ENCODE measurements around the gene NINL.
"Not testable (repeated sequence)": the region's sequence is repeated elsewhere in the genome, so short reads cannot be mapped to it uniquely, and the experiment has no call there.

Gene NINL

DNA sequence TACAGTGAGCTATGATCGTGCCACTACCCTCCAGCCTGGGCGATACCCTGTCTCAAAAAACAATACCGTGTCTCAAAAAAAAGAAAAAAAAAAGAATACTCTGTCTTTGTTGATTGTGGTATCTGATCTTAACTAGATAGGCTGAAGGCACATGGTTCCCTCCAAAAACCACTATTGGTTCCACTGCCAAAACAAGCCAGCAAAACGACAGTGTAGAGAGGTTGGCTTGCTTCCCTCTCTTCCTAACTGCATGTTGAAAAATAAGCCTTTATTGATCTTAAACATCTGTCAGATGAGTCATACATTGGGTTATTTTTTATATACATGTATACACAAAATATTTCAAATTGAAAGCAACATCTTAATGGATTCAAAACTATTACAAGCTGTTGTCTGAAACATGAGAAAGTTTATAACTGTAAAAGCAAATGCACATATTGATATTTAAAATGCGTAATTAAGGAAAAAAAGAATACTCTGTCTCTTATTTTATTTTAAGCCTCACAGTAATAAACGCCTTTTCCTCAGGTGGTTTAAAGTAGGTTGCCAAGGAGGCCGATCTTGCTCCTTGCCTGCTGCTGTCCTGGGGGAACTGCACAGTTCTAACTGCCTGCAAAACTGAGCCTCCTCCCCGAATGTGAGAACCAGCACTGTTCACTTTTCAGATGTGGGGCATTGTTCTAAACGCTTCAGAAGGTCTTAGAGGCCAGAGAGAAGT lies 7.0 kb upstream of the NINL start:
- DNase-seq, result no peak

GRCh38 chr20:25590778-25591177 lies 5.4 kb upstream of the NINL start:
- not testable (repeated sequence) for DNase-seq

GRCh38 chr20:25588491-25588890 lies 3.2 kb upstream of the NINL start:
- no peak for DNase-seq

GRCh38 chr20:25587536-25587935 lies 2.2 kb upstream of the NINL start:
- no peak for DNase-seq

GRCh38 chr20:25586877-25587276 lies 1.5 kb upstream of the NINL start:
- DNase-seq, result peak; percentile 15

DNA sequence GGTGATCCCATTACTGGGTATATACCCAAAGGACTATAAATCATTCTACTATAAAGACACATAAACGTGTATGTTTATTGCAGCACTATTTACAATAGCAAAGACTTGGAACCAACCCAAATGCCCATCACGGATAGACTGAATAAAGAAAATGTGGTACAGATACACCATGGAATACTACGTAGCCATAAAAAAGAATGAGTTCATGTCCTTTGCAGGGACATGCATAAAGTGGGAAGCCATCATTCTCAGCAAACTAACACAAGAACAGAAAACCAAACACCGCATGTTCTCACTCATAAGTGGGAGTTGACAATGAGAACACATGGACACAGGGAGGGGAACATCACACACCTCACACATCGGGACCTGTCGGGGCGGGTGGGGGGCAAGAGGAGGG lies 1.7 kb downstream of the NINL start:
- DNase-seq, result not testable (repeated sequence)

- DNase-seq, result peak; percentile 15
Measured at GRCh38 chr20:25580711-25581110, 4.6 kb downstream of the NINL start.

DNA sequence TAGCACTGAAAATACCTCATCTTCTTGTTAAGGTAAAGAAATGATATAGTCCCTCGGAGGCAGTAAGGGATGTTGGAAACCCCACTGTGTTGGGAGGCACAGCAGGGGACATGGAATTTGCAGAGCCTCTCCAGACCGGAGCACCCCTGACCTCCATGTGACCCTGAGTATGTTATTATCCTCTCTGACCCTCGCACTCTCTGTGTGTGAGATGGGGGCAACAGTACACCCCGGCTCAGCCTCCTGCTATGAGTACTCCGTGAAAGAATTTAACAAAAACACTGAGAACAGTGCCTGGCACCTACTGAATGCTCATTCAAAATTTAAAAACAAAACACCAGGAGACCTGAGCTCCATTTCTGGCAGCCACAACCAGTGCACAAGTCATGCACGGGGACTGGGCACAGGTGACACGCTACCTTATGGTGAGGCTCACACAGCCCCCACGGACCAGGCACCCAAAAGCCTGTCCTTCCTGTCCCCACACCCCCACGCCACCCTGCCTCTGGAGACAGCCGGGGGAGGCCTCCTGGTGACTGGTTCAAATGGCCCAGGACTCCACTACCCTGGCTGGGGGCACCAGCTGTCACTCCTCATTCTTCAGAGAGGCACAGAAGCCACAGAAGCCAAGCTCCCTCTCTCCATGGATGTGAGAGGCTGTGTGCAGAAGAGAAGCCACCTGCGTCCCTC lies 6.1 kb downstream of the NINL start:
- DNase-seq, result no peak

DNA sequence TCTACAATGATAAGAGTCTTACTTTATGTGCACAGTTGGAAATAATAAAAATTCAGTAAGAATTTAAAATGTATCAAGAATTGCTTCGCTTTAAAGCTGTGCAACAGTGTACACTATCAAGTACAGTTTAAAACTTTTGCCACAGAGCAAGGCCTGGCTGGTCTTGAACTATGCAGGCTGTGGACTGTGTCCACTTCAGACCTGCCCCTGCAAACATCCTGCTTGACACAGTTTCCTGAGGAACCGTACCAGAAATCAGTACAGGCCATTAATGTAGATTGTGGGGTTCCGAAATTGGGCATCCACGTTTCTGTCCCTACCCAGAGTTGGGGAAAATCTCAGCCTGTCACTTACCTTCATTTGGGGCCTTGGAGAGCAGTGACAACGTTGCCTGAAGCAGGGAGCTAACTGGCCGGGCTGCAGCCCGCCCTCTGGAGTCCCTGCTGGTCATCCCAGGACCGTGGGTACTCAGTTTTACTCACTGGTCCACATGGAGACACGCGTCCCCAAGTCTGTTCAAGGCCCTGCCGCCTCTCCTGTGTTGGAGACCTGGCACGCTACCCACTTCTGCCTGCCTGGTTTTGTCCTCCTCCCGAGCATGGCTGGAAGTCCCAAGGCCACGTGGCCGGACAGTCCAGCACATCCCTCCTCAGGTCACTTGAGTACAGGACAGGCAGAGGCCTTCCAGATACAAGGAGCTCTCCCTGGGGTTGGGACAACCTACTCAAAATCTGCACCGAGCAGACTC lies 8.4 kb downstream of the NINL start:
- DNase-seq, result no peak

DNA sequence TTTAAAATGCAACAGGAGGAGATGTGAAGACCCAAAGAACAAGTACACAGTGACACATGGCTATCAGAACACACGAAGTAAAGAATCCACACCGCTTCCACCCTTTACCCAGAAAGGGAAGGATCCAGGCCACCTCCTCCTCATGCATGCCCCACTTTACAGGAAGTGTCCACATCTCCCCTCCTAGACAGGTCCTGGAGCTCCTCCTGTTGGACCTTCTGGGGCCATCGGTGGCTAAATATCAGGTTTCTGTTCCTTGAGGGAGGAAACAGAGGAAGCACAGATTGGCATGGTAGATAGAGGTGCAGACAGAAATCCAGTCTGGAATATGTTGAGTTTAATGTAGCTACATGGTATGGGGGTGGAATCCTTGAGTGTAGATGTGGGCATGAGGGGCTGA lies 10.9 kb downstream of the NINL start:
- peak; percentile 34 for DNase-seq

- DNase-seq, result peak; percentile 31
Measured at GRCh38 chr20:25573288-25574251, 11.8 kb downstream of the NINL start.

DNA sequence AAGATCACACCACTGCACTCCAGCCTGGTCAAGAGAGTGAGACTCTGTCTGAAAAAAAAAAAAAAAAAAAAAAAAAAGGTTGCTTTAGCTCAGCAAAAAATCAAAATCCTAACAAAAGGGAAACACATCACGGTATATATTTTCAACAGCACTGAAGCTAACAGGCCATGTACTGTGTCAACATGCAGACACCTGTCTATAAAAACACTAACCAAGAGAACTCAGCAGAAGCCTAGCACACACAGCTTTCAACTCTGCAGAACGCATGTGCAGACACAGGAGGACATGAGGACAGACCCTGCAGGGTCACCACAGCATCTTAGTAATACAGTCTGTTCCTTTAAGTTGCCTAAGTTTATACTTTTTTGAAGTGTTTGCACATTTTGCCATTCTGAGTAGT lies 13.5 kb downstream of the NINL start:
- no peak for DNase-seq

GRCh38 chr20:25571240-25571639 lies 14.1 kb downstream of the NINL start:
- DNase-seq, result no peak

- DNase-seq, result no peak
Measured at GRCh38 chr20:25570148-25570530, 15.2 kb downstream of the NINL start.

GRCh38 chr20:25567286-25567685 lies 18.0 kb downstream of the NINL start:
- no peak for DNase-seq

- DNase-seq, result no peak
Measured at GRCh38 chr20:25566821-25567220, 18.5 kb downstream of the NINL start.

DNA sequence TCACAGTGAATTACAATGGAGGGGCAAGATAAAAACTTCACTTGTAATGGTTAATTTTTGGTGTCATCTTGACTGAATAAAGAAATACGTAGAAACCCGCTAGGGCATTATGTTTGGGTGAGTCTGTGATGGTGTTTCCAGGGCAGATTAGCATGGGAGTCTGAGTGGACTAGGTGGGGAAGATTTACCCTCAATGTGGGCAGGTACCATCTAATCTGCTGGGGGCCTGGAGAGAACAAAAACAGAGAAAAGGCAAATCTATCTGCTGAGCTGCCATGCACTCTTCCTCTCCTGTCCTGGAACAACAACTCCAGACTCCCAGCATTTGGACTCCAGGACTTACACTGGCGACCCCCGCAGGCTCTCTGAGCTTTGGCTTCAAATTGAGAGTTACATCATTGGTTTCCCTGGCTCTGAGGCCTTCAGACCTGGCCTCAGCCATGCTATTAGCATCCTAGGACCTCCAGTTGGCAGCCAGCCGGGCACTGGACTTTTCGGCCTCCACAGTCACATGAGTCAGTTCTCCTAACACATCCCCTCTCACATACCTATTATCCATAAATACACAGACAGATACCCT lies 19.7 kb downstream of the NINL start:
- DNase-seq, result no peak

DNA sequence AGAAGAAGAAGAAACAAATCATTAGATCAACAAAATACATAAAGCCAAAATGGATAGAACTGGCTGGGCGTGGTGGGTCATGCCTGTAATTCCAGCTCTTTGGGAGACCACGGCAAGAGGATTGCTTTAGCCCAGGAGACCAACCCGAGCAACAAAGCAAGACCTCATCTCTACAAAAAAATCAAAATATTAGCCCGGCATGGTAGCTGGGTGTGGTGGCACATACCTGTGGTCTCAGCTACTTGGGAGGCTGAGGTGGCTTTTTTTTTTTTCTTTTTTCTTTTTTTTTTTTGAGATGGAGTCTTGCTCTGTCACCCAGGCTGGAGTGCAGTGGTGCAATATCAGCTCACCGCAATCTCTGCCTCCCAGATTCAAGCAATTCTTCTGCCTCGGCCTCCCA lies 21.5 kb downstream of the NINL start:
- DNase-seq, result no peak

DNA sequence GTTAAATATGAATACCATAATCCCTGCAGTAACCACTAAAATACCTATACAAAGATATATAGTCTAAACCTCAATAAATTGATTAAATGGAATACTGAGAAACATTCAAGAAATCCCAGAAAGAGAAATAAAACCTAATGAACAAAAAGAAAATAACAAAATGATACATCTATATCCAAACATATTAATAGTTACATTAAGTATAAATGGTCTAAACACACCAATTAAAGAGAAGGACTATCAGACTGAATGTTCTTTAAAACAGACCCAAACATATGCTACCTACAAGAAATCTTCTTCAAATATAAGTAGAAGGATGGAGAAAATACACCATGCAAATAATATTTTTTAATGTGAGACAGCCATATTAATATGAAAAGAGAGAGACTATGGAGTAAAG lies 22.0 kb downstream of the NINL start:
- DNase-seq, result no peak

DNA sequence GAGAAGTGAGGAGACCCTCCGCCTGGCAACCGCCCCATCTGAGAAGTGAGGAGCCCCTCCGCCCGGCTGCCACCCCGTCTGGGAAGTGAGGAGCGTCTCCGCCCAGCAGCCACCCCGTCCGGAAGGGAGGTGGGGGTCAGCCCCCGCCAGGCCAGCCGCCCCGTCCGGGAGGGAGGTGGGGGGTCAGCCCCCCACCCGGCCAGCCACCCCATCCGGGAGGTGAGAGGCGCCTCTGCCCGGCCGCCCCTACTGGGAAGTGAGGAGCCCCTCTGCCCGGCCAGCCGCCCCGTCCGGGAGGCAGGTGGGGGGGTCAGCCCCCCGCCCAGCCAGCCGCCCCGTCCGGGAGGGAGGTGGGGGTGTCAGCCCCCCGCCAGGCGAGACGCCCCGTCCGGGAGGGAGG lies 23.6 kb downstream of the NINL start:
- not testable (repeated sequence) for DNase-seq

GRCh38 chr20:25553819-25554296 lies 31.5 kb downstream of the NINL start:
- DNase-seq, result peak; percentile 70

DNA sequence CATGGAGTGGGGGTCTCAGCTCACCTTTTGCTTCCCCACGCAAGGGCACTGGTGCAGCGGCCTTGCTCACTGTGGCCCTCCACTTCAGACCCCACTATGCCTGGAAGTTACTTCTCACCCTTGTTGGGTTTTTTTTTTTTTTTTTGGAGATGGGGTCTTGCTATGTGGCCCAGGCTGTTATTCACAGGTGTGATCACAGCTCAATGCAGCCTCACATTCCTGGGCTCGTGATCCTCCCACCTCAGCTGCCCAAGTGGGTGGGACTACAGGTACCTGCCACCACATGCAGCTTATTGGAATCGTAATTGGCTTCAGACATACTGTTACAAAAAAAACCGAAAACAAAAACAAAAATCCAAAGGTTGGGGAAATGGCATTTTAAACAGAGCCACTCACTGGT lies 32.4 kb downstream of the NINL start:
- DNase-seq, result no peak
